CD4-positive, alpha-beta T cell treated with Interferon alpha-2 for 1 hour (primary cell): ENCODE results near the gene GALNT14.

Experiments
- DNase-seq, 2 donors: peaks; one replicate each; pipeline ENCODE4 v3.0.0-alpha.2; 2020 to 2022

The GALNT14 gene

GRCh38 chr2:31003749-31004148, 134.5 kb downstream of the GALNT14 start:
- DNase-seq = no peak

GRCh38 chr2:31002537-31003150, 135.6 kb downstream of the GALNT14 start:
- DNase-seq = no peak

GRCh38 chr2:31000970-31001369, 137.3 kb downstream of the GALNT14 start:
- DNase-seq = no peak

- no peak for DNase-seq
Observed at GRCh38 chr2:30998672-30999071, 139.6 kb downstream of the GALNT14 start.

- DNase-seq = no peak
Observed at GRCh38 chr2:30997979-30998378, 140.3 kb downstream of the GALNT14 start.

- no peak for DNase-seq
Observed at GRCh38 chr2:30994227-30995056, 143.8 kb downstream of the GALNT14 start.

GRCh38 chr2:30992781-30993180, 145.5 kb downstream of the GALNT14 start:
- DNase-seq = no peak

GRCh38 chr2:30990671-30991070, 147.6 kb downstream of the GALNT14 start:
- DNase-seq = no peak

- no peak for DNase-seq
Observed at GRCh38 chr2:30990176-30990575, 148.1 kb downstream of the GALNT14 start.

- no peak for DNase-seq
Observed at GRCh38 chr2:30989746-30990145, 148.5 kb downstream of the GALNT14 start.

- no peak for DNase-seq
Observed at GRCh38 chr2:30987566-30987965, 150.7 kb downstream of the GALNT14 start.

- no peak for DNase-seq
Observed at GRCh38 chr2:30986231-30986580, 152.0 kb downstream of the GALNT14 start.

- no peak for DNase-seq
Observed at GRCh38 chr2:30985493-30986230, 152.6 kb downstream of the GALNT14 start.

GRCh38 chr2:30984148-30984547, 154.1 kb downstream of the GALNT14 start:
- DNase-seq = no peak

- no peak for DNase-seq
Observed at GRCh38 chr2:30981510-30981909, 156.7 kb downstream of the GALNT14 start.

GRCh38 chr2:30981096-30981495, 157.1 kb downstream of the GALNT14 start:
- no peak for DNase-seq

GRCh38 chr2:30979822-30980245, 158.4 kb downstream of the GALNT14 start:
- no peak for DNase-seq

- no peak for DNase-seq
Observed at GRCh38 chr2:30978854-30979253, 159.4 kb downstream of the GALNT14 start.

GRCh38 chr2:30978044-30978443, 160.2 kb downstream of the GALNT14 start:
- no peak for DNase-seq

- no peak for DNase-seq
Observed at GRCh38 chr2:30975156-30975555, 163.1 kb downstream of the GALNT14 start.

- DNase-seq = no peak
Observed at GRCh38 chr2:30974554-30974953, 163.7 kb downstream of the GALNT14 start.

- no peak for DNase-seq
Observed at GRCh38 chr2:30974092-30974491, 164.1 kb downstream of the GALNT14 start.

GRCh38 chr2:30971231-30972025, 166.8 kb downstream of the GALNT14 start:
- DNase-seq = no peak
